Neuronal stem cell (in vitro differentiated cells): ENCODE measurements around the gene HHEX.

Source experiments
- DNase-seq: peaks from one replicate; pipeline ENCODE4 v3.0.0-alpha.2; 2013; ENCODE audit warnings: low spot score
- H2AFZ ChIP-seq: one replicate; pipeline ENCODE4 v1.6.1; 2013; ENCODE audit warnings: mild to moderate bottlenecking, low read length, inconsistent platforms
- H2AK5ac ChIP-seq: 2 replicates; pipeline ENCODE4 v1.6.1; 2013; ENCODE audit warnings: low read depth, mild to moderate bottlenecking, inconsistent platforms, low read length, moderate library complexity, mixed read lengths
- H2BK120ac ChIP-seq: 2 replicates; pipeline ENCODE4 v1.6.1; 2013; ENCODE audit warnings: low read depth, mild to moderate bottlenecking, inconsistent platforms, low read length, moderate library complexity, mixed read lengths
- H2BK12ac ChIP-seq: one replicate; pipeline ENCODE4 v1.6.1; 2013; ENCODE audit warnings: low read length, inconsistent platforms
- H2BK15ac ChIP-seq: 2 replicates; pipeline ENCODE4 v1.6.1; 2013; ENCODE audit warnings: mild to moderate bottlenecking, low read length, inconsistent platforms, mixed read lengths
- H2BK5ac ChIP-seq: one replicate; pipeline ENCODE4 v1.6.1; 2013; ENCODE audit warnings: inconsistent platforms, mild to moderate bottlenecking, low read length, moderate library complexity
- H3K14ac ChIP-seq: one replicate; pipeline ENCODE4 v1.6.1; 2013; ENCODE audit warnings: low read length, inconsistent platforms
- H3K18ac ChIP-seq: 2 replicates; pipeline ENCODE4 v1.6.1; 2013; ENCODE audit warnings: low read length, inconsistent platforms
- H3K23ac ChIP-seq: 2 replicates; pipeline ENCODE4 v1.6.1; 2013; ENCODE audit warnings: low read depth, mild to moderate bottlenecking, mixed read lengths, low read length, inconsistent platforms; ENCODE audit not compliant: poor library complexity
- H3K27ac ChIP-seq: replicated peaks from 3 replicates; pipeline ENCODE4 v1.5.1; 2013; ENCODE audit warnings: low read length, inconsistent platforms
- H3K27me3 ChIP-seq, 3 experiments: 2 replicates each; pipeline ENCODE4 v1.6.1; 2013; ENCODE audit warnings: low read length in 3 of 3, mild to moderate bottlenecking in 2 of 3, inconsistent platforms in 1 of 3, low read depth in 1 of 3, mixed read lengths in 1 of 3, moderate library complexity in 1 of 3; ENCODE audit not compliant: control insufficient read depth in 3 of 3, insufficient read depth in 3 of 3
- H3K36me3 ChIP-seq, 2 donors: replicated peaks in 1 of 2; 2 replicates each; pipeline ENCODE4 v1.6.1; 2013; ENCODE audit warnings: low read length in 2 of 2; ENCODE audit not compliant: control insufficient read depth in 2 of 2, insufficient read depth in 2 of 2
- H3K4ac ChIP-seq: 2 replicates; pipeline ENCODE4 v1.6.1; 2013; ENCODE audit warnings: inconsistent platforms, mild to moderate bottlenecking, low read length, moderate library complexity
- H3K4me1 ChIP-seq, 2 donors: 1 replicate in 1 of 2; 2 replicates in 1 of 2; pipeline ENCODE4 v1.6.1; 2013; ENCODE audit warnings: low read length in 2 of 2, low read depth in 1 of 2; ENCODE audit not compliant: control insufficient read depth in 2 of 2, insufficient read depth in 1 of 2
- H3K4me2 ChIP-seq: one replicate; pipeline ENCODE4 v1.6.1; 2013; ENCODE audit warnings: mild to moderate bottlenecking, low read length, inconsistent platforms; ENCODE audit not compliant: insufficient read depth, poor library complexity, severe bottlenecking
- H3K4me3 ChIP-seq, 2 donors: 2 replicates each; pipeline ENCODE4 v1.5.1; 2013; ENCODE audit warnings: low read length in 2 of 2, mild to moderate bottlenecking in 2 of 2, inconsistent platforms in 1 of 2, moderate library complexity in 1 of 2
- H3K79me1 ChIP-seq: one replicate; pipeline ENCODE4 v1.6.1; 2013; ENCODE audit warnings: low read depth, mild to moderate bottlenecking, inconsistent platforms, low read length, moderate library complexity
- H3K9ac ChIP-seq: one replicate; pipeline ENCODE4 v1.6.1; 2013; ENCODE audit warnings: mild to moderate bottlenecking, low read depth, low read length, inconsistent platforms; ENCODE audit not compliant: poor library complexity
- H3K9me3 ChIP-seq, 2 donors: replicated peaks in 1 of 2; 2 replicates each; pipeline versions ENCODE3 to v1.6.1; 2013; ENCODE audit warnings: low read length in 2 of 2, mild to moderate bottlenecking in 2 of 2, inconsistent platforms in 1 of 2, low read depth in 1 of 2, mixed read lengths in 1 of 2, moderate library complexity in 1 of 2; ENCODE audit not compliant: control insufficient read depth in 2 of 2, insufficient read depth in 1 of 2
- H4K8ac ChIP-seq: one replicate; pipeline ENCODE4 v1.6.1; 2013; ENCODE audit warnings: low read depth, mild to moderate bottlenecking, inconsistent platforms, low read length, moderate library complexity
- H4K91ac ChIP-seq: one replicate; pipeline ENCODE4 v1.6.1; 2013; ENCODE audit warnings: low read length, low read depth, mild to moderate bottlenecking, inconsistent platforms; ENCODE audit not compliant: poor library complexity
- WGBS, 2 donors: extraction: QIAGEN DNeasy Blood & Tissue Kit; methylation state at CpG; one replicate each; pipeline ENCODE4 v1.1.7; 2013; ENCODE audit warnings: missing lambda C conversion rate in 2 of 2, mixed read lengths in 1 of 2; ENCODE audit not compliant: insufficient read length in 2 of 2, insufficient replicate concordance in 1 of 2; ENCODE audit errors: extremely low coverage in 2 of 2; 5-methylcytosine and 5-hydroxymethylcytosine counted together

Gene HHEX

GRCh38 chr10:92692080-92692671, 2.4 kb downstream of the HHEX start:
- H4K8ac ChIP-seq, result no peak overlapping the region
- no peak overlapping the region for H2AFZ ChIP-seq
- H3K27ac ChIP-seq, result no peak overlapping the region
- peak overlapping the region; percentile 1 for H2AK5ac ChIP-seq
- WGBS, 2 donors, result no CpG with 5 or more reads among the region's 34 CpGs
- DNase-seq, result peak; percentile 53
- H3K4me2 ChIP-seq, result no peak overlapping the region
- H2BK12ac ChIP-seq, result no peak overlapping the region
- H3K4me1 ChIP-seq, result peaks cover 0 to 7% of the 10 kb centered on the region in 2 donors
- H3K36me3 ChIP-seq, result no peaks in the 10 kb centered on the region
- H3K27me3 ChIP-seq, result peaks cover 57 to 95% (median 78%) of the 10 kb centered on the region in 3 experiments
- no peak overlapping the region for H4K91ac ChIP-seq
- no peak overlapping the region for H2BK120ac ChIP-seq
- H3K9ac ChIP-seq, result no peak overlapping the region
- no peak overlapping the region for H3K4me3 ChIP-seq
- no peak overlapping the region for H2BK5ac ChIP-seq
- H3K79me1 ChIP-seq, result peaks cover 1% of the 10 kb centered on the region
- no peak overlapping the region for H3K14ac ChIP-seq
- H3K18ac ChIP-seq, result no peak overlapping the region
- no peak overlapping the region for H2BK15ac ChIP-seq
- peaks cover 3 to 9% of the 10 kb centered on the region in 2 donors for H3K9me3 ChIP-seq
- no peak overlapping the region for H3K4ac ChIP-seq
- peak overlapping the region; percentile 37 for H3K23ac ChIP-seq

DNA sequence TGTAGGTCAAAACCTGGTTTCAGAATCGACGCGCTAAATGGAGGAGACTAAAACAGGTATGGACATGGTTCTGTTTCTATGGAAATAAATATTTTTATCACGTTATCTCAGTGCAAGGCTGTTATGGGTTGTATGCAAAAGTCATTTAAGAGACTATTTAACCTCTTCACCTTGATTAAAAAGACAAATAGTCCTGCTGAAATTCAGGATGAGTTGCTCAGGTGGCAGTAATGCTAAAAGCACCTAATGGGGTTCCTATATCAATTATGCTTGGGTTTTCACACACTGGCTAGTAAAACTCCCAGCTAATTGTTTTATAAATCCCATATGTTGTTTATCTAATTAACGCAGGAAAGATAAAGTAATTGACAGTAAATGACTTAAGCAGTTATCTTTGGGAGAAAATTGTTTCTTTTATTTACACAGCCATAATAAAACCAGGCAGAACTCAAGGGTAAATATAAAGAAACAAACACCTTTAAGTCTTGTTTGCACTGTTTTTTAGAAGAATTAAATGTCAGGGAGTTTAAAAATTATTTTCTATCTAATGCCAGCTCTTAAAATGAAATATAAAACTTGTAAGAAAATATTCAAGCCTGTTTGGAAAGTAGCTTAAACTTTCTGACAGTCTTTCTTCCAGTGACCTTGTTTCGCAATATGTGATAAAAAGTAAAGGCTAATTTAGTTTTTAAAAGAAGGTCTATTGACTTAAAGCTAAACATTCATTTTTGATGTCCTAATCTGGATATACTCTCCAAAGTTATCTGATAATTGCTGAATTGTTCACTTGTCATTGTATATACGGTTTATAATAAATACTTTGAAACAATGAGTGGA, 3.2 kb downstream of the HHEX start:
- H3K4ac ChIP-seq, result no peak overlapping the region
- H3K36me3 ChIP-seq, result no peaks in the 10 kb centered on the region
- H3K27ac ChIP-seq, result no peak overlapping the region
- no peak overlapping the region for H2BK12ac ChIP-seq
- no peak overlapping the region for H3K9ac ChIP-seq
- no peak overlapping the region for H2AFZ ChIP-seq
- no peak overlapping the region for H4K91ac ChIP-seq
- peak; percentile 27 for DNase-seq
- no peak overlapping the region for H2BK5ac ChIP-seq
- H3K14ac ChIP-seq, result no peak overlapping the region
- H3K4me1 ChIP-seq, result peaks cover 0 to 7% of the 10 kb centered on the region in 2 donors
- no CpG with 5 or more reads among the region's 7 CpGs for WGBS, 2 donors
- no peak overlapping the region for H3K18ac ChIP-seq
- peaks cover 60 to 98% (median 81%) of the 10 kb centered on the region in 3 experiments for H3K27me3 ChIP-seq
- no peak overlapping the region for H2BK15ac ChIP-seq
- peaks cover 1% of the 10 kb centered on the region for H3K79me1 ChIP-seq
- peaks cover 3 to 9% of the 10 kb centered on the region in 2 donors for H3K9me3 ChIP-seq
- no peak overlapping the region for H3K4me2 ChIP-seq
- no peak overlapping the region for H4K8ac ChIP-seq
- H3K23ac ChIP-seq, result no peak overlapping the region
- no peak overlapping the region for H2AK5ac ChIP-seq
- H3K4me3 ChIP-seq, result no peak overlapping the region
- H2BK120ac ChIP-seq, result no peak overlapping the region

DNA sequence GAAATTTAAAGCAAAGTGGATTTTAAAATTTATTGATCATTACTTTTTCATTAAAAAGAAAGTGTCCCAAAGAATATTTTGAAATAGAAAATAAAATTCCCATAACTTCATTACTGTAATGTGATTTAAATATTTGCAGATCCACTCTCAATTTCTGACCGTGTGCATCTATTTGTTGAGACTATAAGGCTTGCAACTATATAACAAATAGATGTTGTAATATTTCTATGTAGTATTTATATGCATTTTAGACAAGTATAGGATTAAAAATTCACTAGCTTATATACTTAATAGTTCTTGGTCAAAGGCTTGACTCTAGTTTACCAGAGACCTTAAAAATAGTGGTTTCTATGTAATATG, 3.8 kb downstream of the HHEX start:
- DNase-seq, result no peak
- peaks cover 0 to 7% of the 10 kb centered on the region in 2 donors for H3K4me1 ChIP-seq
- H3K27ac ChIP-seq, result no peak overlapping the region
- H2AK5ac ChIP-seq, result no peak overlapping the region
- H3K4ac ChIP-seq, result no peak overlapping the region
- H3K36me3 ChIP-seq, result no peaks in the 10 kb centered on the region
- no CpG with 5 or more reads among the region's 1 CpG for WGBS, 2 donors
- H3K27me3 ChIP-seq, result peaks cover 57 to 98% (median 81%) of the 10 kb centered on the region in 3 experiments
- H3K14ac ChIP-seq, result no peak overlapping the region
- H3K4me2 ChIP-seq, result no peak overlapping the region
- no peak overlapping the region for H2BK120ac ChIP-seq
- H3K9ac ChIP-seq, result no peak overlapping the region
- no peak overlapping the region for H2BK12ac ChIP-seq
- no peak overlapping the region for H4K91ac ChIP-seq
- no peak overlapping the region for H3K4me3 ChIP-seq
- no peak overlapping the region for H3K23ac ChIP-seq
- H2BK5ac ChIP-seq, result no peak overlapping the region
- no peak overlapping the region for H4K8ac ChIP-seq
- peaks cover 1% of the 10 kb centered on the region for H3K79me1 ChIP-seq
- H2BK15ac ChIP-seq, result no peak overlapping the region
- no peak overlapping the region for H2AFZ ChIP-seq
- no peak overlapping the region for H3K18ac ChIP-seq
- peaks cover 3% of the 10 kb centered on the region in 2 donors for H3K9me3 ChIP-seq
